Measurements from ENCODE around the gene HDAC2.

GRCh38 chr6:113920663-113921267 lies 50.2 kb downstream of the HDAC2 start:
- TF ChIP-seq CTCF (conservative IDR thresholded peaks at IDR 0.05; ENCODE audit: low read length) (no peak), EZH2phosphoT487 (IDR thresholded peaks at IDR 0.05; ENCODE audit: borderline replicate concordance) (no peak)

Data from Loucy (cell line).